Heart left ventricle (tissue), 13 donors: ENCODE data around the gene PPP1R9B.

Experiments used
- CTCF ChIP-seq, 12 donors: fragments of 200-600 bp; sonication (generic) in 4 of 12; IDR thresholded peaks; one replicate each; pipeline versions ENCODE4 v1.5.0 to v1.8.0; 2018 to 2022; ENCODE audit warnings: antibody characterized with exemption in 12 of 12, mild to moderate bottlenecking in 5 of 12
- POLR2A ChIP-seq, 2 donors: fragments of 450-650 bp; IDR thresholded peaks; one replicate each; pipeline ENCODE4 v1.6.1; 2017; ENCODE audit warnings: antibody characterized with exemption in 2 of 2, mild to moderate bottlenecking in 2 of 2, moderate library complexity in 2 of 2
- donor health status: ischemic (EF 13 %, LVEDD 7.1; RV severe dilation, severe dysfunction).
- donor health status: DM: no; HTN: yes; CAD: no.
- donor health status: DM: no; HTN: no; CAD: no.
- donor health status: ischemic (EF 25% LVEDD 6.9; RV normal size, moderate dysfunction).
- donor health status: ischemic (EF 25% LVEDD 5.7; RV mildly dilated, moderate dysfunction).
- donor health status: ischemic (EF 35%, LVEDD 5.7; RV mildly dilated, moderate dysfunction).
- donor health status: nonischemic (EF 11% LVEDD 7.7; RV severe dilation, severe dysfunction).
- donor health status: DM: yes; HTN: yes; CAD: no.
- donor health status: PGD.
- donor health status: ischemic (EF 29% LVEDD 5.4; RV normal size, mild dysfunction).
- donor health status: nonischemic (EF 23%, LVEDD 6.1; RV moderate dilation, normal function).

- TF ChIP-seq CTCF (IDR thresholded peaks at IDR 0.05) (no peak), POLR2A (IDR thresholded peaks at IDR 0.05) (no peak)
Measured at GRCh38 chr17:50103252-50103651, 47.2 kb downstream of the PPP1R9B start.
